ENCODE measurements around the gene TRIO.

The TRIO gene

GRCh38 chr5:14229181-14229580, 86.0 kb downstream of the TRIO start:
- no peak for DNase-seq

DNA sequence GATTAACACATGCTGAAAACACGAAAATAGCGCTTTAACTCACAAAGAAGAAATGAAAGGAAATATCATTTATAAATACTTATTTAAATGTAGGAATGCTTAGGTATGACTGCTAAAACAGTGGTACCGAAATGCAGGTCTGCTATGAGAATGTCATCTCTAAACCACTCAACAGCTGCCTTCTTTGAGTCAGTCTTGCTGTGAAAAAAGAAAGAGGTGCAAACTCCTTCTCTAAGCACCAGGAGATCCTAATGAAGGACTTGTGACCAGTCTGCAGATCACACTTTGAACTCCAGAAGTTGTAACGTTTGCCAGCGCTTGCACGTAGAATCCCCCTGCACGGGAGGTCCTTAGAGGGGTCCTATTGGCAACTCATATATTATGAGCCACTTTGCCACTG, 86.6 kb downstream of the TRIO start:
- DNase-seq: no peak

GRCh38 chr5:14231156-14231555, 88.0 kb downstream of the TRIO start:
- DNase-seq: no peak

GRCh38 chr5:14231890-14232289, 88.7 kb downstream of the TRIO start:
- peak; percentile 38 for DNase-seq

DNA sequence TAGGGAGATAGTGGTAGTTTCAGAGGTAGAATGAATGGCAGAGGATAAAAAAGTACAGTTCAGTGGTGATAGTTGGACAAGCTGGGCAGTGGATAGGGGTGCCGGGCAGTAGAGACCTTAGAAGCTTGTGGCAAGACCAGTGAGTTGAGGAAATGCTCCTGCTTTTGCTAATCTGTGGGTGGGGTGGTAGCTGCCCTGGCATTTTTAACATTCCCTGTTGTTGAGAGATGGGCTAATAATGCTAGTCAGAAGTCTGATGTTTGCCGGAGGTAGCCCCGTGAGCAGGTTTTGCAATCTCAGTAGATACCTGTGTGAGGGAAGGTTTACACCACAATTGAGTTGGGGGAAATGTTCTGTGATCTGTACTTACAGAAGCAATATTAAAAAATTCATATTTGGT, 91.1 kb downstream of the TRIO start:
- no peak for DNase-seq

- DNase-seq: no peak
Measured at GRCh38 chr5:14235872-14236271, 92.7 kb downstream of the TRIO start.

GRCh38 chr5:14236757-14237156, 93.6 kb downstream of the TRIO start:
- no peak for DNase-seq

DNA sequence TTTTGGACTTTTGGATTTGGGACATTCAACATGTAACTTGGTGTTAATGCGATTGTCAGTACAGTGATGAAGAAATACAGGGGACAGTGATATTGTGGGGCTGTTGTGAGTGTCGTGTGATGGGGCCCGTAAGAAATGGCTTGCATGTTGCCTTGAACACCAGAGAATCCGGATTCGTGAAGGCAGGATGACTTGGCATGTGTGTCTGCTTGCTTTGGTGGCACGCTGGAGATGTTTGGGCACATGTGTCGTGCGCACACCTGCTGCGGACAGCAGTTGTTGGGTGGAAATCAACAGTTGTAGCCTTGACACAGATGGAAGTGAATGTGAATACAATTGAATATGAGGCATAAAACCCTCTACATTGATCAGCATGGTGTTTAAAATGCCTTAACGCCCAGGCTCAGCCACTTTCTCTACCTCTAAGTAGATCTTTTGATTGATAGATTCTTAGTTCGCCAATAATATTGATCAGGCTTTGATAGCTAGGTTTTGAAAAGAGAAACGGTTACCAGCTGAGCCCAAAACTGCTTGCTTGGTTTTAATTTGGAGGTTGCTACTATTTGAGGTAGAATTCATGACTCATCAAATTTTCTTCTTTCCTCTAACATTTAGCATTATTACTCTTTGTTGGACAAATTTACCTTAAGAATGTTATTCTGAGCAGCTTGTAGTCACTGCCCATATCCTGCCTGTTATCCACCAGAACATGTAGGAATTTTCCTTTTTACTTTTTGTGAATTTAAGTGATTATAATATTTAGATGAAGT, 94.4 kb downstream of the TRIO start:
- DNase-seq: no peak

- DNase-seq: no peak
Measured at GRCh38 chr5:14238272-14238671, 95.1 kb downstream of the TRIO start.

- no peak for DNase-seq
Measured at GRCh38 chr5:14239404-14239803, 96.3 kb downstream of the TRIO start.

GRCh38 chr5:14239951-14240350, 96.8 kb downstream of the TRIO start:
- no peak for DNase-seq

- no peak for DNase-seq
Measured at GRCh38 chr5:14240359-14240758, 97.2 kb downstream of the TRIO start.

- DNase-seq: no peak
Measured at GRCh38 chr5:14241141-14241540, 98.0 kb downstream of the TRIO start.

- DNase-seq: no peak
Measured at GRCh38 chr5:14242447-14242846, 99.3 kb downstream of the TRIO start.

DNA sequence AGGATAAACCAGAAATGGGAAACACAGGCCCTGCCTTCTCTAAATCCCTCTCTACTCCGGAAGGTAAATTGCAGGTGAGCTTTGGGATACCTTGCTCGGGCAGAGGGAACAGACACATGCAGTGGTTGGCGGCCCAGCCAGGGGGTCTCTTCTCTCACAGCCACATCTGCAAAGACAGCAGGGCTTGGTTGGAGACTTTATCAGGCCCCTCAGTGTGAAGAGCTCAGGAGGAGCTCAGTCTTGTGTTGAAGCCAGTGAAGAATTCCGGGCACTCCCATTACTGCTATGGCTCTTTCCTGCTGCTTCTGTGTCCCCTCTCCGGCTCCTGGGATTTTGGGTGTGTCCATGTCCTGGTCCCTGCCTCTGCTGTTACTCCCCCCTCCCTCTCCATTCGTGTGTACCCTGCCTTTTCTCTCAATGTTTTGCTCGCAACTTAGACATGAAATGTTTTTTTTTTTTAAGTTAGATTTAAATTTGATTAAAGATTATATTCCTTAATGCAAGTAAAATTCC, 99.8 kb downstream of the TRIO start:
- no peak for DNase-seq

DNA sequence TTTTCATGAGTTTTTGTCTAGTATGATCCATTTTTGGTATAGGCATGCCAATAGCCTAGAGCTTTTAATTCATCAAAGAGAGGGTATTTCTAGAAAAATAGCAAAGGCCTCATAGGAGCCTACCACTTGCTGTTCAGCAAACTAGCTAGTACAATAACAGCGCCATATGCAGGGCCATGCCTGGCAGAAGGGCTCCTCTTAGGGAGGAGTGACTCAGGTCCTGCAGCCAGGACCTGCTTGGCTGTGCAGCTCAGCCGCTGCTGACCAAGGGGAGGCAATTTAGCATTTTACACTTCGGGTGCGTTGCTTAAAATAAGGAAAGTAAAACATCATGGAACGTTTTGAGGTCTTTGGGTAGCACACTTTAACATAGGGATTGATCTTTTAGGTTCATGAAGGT, 100.6 kb downstream of the TRIO start:
- DNase-seq: no peak

DNA sequence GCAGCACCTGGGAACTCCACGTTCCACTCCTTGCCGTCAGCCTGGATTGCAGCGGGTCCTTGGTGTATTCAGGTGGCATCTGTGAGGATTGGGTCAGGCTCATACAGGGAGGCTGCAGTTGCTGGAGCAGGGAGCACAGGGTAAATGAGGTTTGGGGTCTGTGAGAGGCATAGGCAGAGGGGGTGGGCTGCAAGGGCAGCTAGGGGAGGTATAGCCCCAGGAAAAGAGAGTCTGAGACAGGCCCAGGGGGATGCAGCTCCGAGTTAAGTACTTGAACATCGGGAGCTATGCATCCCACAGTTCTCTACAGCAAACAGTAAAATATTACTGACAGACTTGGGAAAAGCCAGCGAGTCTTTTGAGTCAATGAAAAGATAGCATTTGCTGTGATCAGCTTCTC, 101.6 kb downstream of the TRIO start:
- DNase-seq: no peak

- no peak for DNase-seq
Measured at GRCh38 chr5:14245132-14245925, 102.2 kb downstream of the TRIO start.

DNA sequence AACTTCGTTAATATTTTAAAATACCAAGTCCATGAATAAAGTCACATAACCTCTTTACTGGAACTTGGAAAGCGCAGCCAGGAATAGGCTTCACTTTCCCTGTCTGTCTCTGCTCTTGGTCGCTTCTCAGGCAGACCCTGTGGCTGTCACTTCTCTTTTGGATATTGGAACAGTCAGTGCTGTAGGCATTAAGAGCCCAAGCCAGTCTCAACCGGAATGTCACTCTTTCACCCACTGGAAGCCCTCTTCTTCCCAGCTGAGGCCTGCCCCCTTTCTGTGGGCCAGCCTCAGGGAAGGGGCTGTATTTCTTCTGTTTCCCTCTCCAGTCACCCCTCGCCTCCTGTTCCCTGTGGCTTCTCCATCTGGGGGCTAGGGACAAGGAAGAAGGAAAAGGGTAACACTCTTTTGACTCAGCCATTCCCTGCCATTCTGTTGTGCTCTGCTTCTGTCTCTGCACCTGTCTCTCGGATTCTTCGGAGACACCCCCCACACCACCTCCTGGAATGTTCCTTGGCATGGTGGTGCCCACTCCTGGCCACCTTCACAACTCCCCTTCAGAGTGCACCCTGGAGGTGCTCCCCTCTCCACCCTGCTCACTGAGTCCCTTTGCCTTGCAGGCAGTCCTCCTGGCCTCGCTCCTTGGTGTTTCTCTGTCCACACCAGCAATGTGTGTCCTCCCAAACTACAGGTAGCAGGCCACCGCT, 103.4 kb downstream of the TRIO start:
- DNase-seq: no peak

DNA sequence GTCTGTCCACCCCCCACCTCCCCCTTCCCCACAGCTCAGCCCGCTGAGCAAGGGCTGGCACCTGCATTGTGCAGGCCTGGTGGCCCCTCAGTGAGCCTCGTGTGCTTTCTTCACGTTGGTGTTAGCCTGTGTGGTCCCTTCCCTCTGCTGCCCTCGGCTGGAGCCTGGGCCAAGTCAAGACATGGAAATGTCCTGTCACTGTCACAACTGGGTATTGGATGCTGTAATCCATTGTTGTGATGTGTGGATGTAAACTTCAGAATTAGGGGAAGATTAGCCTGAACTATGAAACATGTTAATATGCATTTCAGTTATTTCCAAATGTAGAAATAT, 103.9 kb downstream of the TRIO start:
- DNase-seq: no peak

- DNase-seq: no peak
Measured at GRCh38 chr5:14249258-14250082, 106.3 kb downstream of the TRIO start.

DNA sequence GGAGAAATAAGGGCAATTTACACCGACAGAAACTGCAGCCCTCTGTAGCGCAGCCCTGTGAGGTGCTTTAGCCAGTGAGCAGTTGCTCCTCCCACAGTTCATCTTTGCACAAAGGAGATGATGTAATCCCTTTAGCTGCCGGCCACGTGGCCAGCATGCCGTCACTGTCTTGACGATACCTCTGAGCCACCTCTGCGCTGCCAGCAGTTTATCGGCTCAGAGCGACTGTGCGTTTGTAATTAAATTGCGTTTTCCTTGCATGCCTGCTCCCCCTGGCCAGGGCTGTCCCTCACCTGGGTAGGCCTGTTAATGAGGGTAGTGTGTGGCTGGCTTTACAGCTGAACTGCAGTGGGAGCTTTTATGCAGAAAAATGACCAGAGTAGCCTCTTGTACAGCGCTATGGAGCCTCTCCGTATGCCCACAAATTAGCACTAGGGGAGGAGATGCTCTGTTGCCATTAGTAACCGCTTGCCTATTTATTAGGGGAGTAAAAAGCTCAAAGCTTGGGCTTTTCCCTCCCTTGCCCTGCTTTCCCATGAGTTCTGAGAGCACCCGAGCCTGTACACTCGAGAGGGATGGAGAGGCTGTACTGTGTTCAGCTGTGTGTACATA, 107.0 kb downstream of the TRIO start:
- no peak for DNase-seq

Measured in hematopoietic multipotent progenitor cell treated with erythropoietin and hydrocortisone succinate and interleukin-3 and kit ligand, for 6 days (in vitro differentiated cells).